DND-41 (cell line): ENCODE data around the gene ZNF384.
A peak's percentile ranks its signal among the peaks of the same experiment; 100 is the strongest.

ENCODE experiments used
- ATAC-seq: fragments of 200-7000 bp; cut with Tn5 transposase; 3 replicates; pipeline ENCODE4 v1.9.1; 2021; ENCODE audit warnings: low read depth; ENCODE audit not compliant: insufficient read depth
- DNase-seq: peaks from one replicate; pipeline ENCODE4 v3.0.0-alpha.2; 2020
- H2AFZ ChIP-seq: 2 replicates; pipeline ENCODE4 v1.6.0; 2012; ENCODE audit warnings: low read depth, low read length
- H3K27ac ChIP-seq: 2 replicates; pipeline ENCODE4 v1.5.1; 2012; ENCODE audit warnings: low read length, inconsistent platforms
- H3K27me3 ChIP-seq: fragments of 200-600 bp; sonication (generic); 2 replicates; pipeline ENCODE4 v1.6.0; 2012; ENCODE audit warnings: low read length, mild to moderate bottlenecking, inconsistent platforms; ENCODE audit not compliant: insufficient read depth, poor library complexity
- H3K36me3 ChIP-seq: 2 replicates; pipeline ENCODE4 v1.5.1; 2012; ENCODE audit warnings: low read length, inconsistent platforms; ENCODE audit not compliant: insufficient read depth
- H3K4me1 ChIP-seq: 2 replicates; pipeline ENCODE4 v1.5.1; 2012; ENCODE audit warnings: mild to moderate bottlenecking, low read length; ENCODE audit not compliant: insufficient read depth
- H3K4me2 ChIP-seq: 2 replicates; pipeline ENCODE4 v1.6.0; 2012; ENCODE audit warnings: mild to moderate bottlenecking, moderate library complexity, low read length, inconsistent platforms; ENCODE audit not compliant: insufficient read depth
- H3K4me3 ChIP-seq, 2 experiments: fragments of 200-600 bp in 1 of 2; shearing (Covaris generic) in 1 of 2; 2 replicates each; pipeline ENCODE4 v1.5.1; 2012 to 2016; ENCODE audit warnings: inconsistent platforms in 2 of 2, low read length in 2 of 2, mild to moderate bottlenecking in 2 of 2, low read depth in 1 of 2, moderate library complexity in 1 of 2
- H3K79me2 ChIP-seq: 2 replicates; pipeline ENCODE4 v1.6.0; 2012; ENCODE audit warnings: low read length, inconsistent platforms; ENCODE audit not compliant: insufficient read depth
- H3K9ac ChIP-seq: 2 replicates; pipeline ENCODE4 v1.6.0; 2012; ENCODE audit warnings: low read depth, mild to moderate bottlenecking, inconsistent platforms, low read length, moderate library complexity
- H3K9me3 ChIP-seq: 2 replicates; pipeline ENCODE4 v1.5.1; 2012; ENCODE audit warnings: low read length, moderate library complexity, mild to moderate bottlenecking, inconsistent platforms; ENCODE audit not compliant: insufficient read depth, severe bottlenecking
- H4K20me1 ChIP-seq: 2 replicates; pipeline ENCODE4 v1.6.0; 2012; ENCODE audit warnings: low read length; ENCODE audit not compliant: insufficient read depth
- CTCF ChIP-seq: IDR thresholded peaks from 2 replicates; pipeline ENCODE4 v1.5.1; 2012; ENCODE audit warnings: borderline replicate concordance, low read length, moderate library complexity, mild to moderate bottlenecking; ENCODE audit not compliant: poor library complexity, severe bottlenecking; ENCODE audit errors: extremely low read depth
- EZH2 ChIP-seq: IDR thresholded peaks from 3 replicates; pipeline ENCODE4 v1.6.1; 2012; ENCODE audit warnings: borderline replicate concordance, low read depth, mild to moderate bottlenecking, moderate library complexity, low read length, inconsistent platforms; ENCODE audit not compliant: severe bottlenecking

The ZNF384 gene

GRCh38 chr12:6631549-6631961 lies 57.6 kb downstream of the ZNF384 start:
- H3K36me3 ChIP-seq = no peaks in the 10 kb centered on the region
- TF ChIP-seq CTCF (no peak), EZH2 (no peak)
- peak overlapping the region; percentile 60; the same call in 1 of the 2 replicates for H3K27ac ChIP-seq
- H4K20me1 ChIP-seq = peaks cover 3% of the 10 kb centered on the region; the same call in 1 of the 2 replicates
- ATAC-seq (no peak), DNase-seq (no peak)
- peak overlapping the region; percentile 73 for H2AFZ ChIP-seq
- no peak overlapping the region for H3K4me3 ChIP-seq
- no peaks in the 10 kb centered on the region for H3K27me3 ChIP-seq
- H3K9ac ChIP-seq = no peak overlapping the region
- H3K4me1 ChIP-seq = peaks cover 50% of the 10 kb centered on the region
- H3K9me3 ChIP-seq = no peaks in the 10 kb centered on the region
- no peak overlapping the region for H3K4me2 ChIP-seq
- H3K79me2 ChIP-seq = no peaks in the 10 kb centered on the region

DNA sequence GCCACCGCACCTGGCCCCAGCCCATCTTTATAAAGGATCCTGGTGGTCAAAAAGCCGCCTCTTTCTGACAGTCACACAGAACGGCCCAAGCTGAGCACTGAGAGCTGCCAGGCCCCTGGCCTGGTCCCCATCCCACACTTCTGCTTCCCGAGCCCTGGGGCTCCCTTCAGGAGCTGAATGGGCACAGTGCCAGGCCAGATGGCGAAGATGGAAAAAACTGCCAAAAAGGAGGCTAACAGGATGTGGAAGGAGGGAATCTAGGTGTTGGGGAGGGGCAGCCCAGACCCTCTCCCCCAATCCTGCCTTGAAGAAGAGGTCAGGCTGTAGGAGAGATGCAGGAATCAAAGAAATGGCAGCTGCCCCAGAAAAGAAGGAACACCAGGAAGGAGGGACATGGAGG lies 58.4 kb downstream of the ZNF384 start:
- H3K4me2 ChIP-seq = no peak overlapping the region
- peaks cover 43% of the 10 kb centered on the region for H3K4me1 ChIP-seq
- no peak for DNase-seq
- H2AFZ ChIP-seq = no peak overlapping the region
- no peaks in the 10 kb centered on the region for H3K36me3 ChIP-seq
- no peak for TF ChIP-seq EZH2
- no peak for TF ChIP-seq CTCF
- no peak overlapping the region for H3K4me3 ChIP-seq
- no peak overlapping the region for H3K27ac ChIP-seq
- no peaks in the 10 kb centered on the region for H4K20me1 ChIP-seq
- H3K9ac ChIP-seq = no peak overlapping the region
- H3K27me3 ChIP-seq = no peaks in the 10 kb centered on the region
- H3K79me2 ChIP-seq = no peaks in the 10 kb centered on the region
- H3K9me3 ChIP-seq = no peaks in the 10 kb centered on the region
- no peak for ATAC-seq

GRCh38 chr12:6627616-6628015 lies 61.6 kb downstream of the ZNF384 start:
- no peak for TF ChIP-seq EZH2
- TF ChIP-seq CTCF = no peak
- Histone ChIP-seq H3K27ac (0 out of 2 replicates have a peak overlapping the region, but pooled peaks have one; percentile 39), H3K27me3 (no peaks in the 10 kb centered on the region), H3K4me1 (peaks cover 27% of the 10 kb centered on the region), H3K4me2 (peak overlapping the region; percentile 64), H4K20me1 (no peaks in the 10 kb centered on the region), H3K9ac (peak overlapping the region; percentile 39), H3K79me2 (no peaks in the 10 kb centered on the region), H3K9me3 (no peaks in the 10 kb centered on the region), H2AFZ (peak overlapping the region; percentile 66), H3K4me3 (peak overlapping the region in 1 of 2 experiments; percentile 54; a peak in 2 of 4 replicates), H3K36me3 (no peaks in the 10 kb centered on the region)
- peak; percentile 63 for DNase-seq
- ATAC-seq = peak; percentile 77
